Superior temporal gyrus (tissue), 1 donor: ENCODE measurements around the gene BTBD6.
"Not testable (repeated sequence)": the region's sequence is repeated elsewhere in the genome, so short reads cannot be mapped to it uniquely, and the experiment has no call there.

Experiments used
- DNase-seq: peaks from one replicate; pipeline ENCODE4 v3.0.0-alpha.2; 2016; ENCODE audit errors: extremely low spot score

The BTBD6 gene

DNA sequence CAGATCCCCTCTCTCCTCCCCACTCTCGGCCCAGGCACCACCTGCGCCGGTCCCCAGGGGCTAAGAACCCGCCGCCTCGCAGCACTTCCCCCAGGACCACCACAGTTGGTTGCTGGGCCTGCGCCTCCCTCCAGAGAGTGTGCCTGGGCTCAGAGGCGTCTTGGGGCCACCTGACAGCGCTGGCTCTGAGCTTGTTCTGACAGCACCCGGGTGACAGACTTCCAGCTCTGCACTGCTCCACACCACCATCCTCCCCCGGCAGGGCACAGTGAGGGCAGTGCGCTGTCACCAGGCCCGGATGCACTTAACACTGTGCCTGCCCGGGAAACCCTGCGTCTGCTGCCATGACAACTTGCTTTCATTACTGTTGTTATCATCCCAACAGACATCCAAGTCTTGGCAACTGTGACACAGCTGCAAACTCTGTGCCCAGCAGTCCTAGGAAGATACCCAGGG, 45.8 kb downstream of the BTBD6 start:
- DNase-seq, result peak; percentile 31

GRCh38 chr14:105297311-105297710, 49.0 kb downstream of the BTBD6 start:
- DNase-seq, result not testable (repeated sequence)

DNA sequence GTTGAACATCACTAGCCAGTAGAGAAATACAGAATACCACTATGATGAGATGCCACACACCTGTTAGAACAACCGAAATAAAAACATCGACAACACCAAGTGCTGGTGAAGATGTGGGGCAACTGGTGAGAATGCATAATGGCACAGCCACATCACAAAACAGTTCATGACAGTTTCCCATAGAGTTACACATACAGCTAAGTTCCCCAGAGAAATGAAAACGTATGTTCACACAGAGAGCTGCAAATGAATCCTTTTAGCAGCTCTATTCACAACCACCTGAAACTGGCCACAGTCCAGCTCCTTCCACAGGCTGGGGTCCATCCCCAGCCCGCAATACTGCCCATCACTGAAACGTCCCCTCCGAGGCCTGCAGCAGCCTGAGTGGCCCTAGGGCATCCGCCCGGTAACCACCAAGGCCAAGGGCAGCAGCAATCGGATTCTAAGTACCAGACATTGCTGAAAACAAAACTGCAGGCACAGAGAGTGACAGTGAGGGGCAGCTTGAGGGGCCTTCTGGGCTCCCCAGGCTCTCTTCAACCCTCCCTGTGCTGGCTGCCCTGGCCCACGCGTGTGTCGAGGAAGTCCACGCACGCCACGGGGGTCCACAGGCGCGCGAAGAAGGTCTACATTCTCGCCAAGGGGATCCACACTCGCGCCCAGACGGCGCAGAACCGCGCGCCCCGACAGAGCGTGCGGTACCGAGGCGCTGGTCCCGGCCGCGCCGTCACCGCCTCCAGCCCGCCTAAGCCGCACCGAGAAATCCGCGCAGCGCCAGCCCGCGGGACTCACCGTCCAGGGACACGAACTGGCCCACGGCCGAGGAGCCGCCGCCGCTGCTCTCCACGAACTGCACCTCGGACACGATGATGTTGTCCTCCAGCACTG, 51.6 kb downstream of the BTBD6 start:
- DNase-seq, result no peak
